Left lobe of liver (tissue), 2 donors: ENCODE measurements around the gene TPRG1L. TPM values are rescaled to one million over a fixed set of nuclear protein-coding genes. Genes with fewer than 3 reads are reported as not detected.

ENCODE experiments used
- ATAC-seq: fragments of 200-7000 bp; cut with Tn5 transposase; one replicate; pipeline ENCODE4 v1.9.1; 2020; ENCODE audit warnings: mild to moderate bottlenecking, moderate library complexity
- DNase-seq: peaks from one replicate; pipeline ENCODE4 v3.0.0-alpha.2; 2020; ENCODE audit warnings: low spot score
- total RNA-seq: library from RNA; stranded (reverse); gene quantifications from one replicate; pipeline ENCODE4 v1.2.1, GENCODE V29; 2021
- donor health status: DM: no; HTN: no; CAD: no; lungs with moderate emphysema.
- donor health status: DM: no; HTN: yes; CAD: no.

The TPRG1L gene
- total RNA-seq, 1 donor from 2014 or later = 49.9 TPM

DNA sequence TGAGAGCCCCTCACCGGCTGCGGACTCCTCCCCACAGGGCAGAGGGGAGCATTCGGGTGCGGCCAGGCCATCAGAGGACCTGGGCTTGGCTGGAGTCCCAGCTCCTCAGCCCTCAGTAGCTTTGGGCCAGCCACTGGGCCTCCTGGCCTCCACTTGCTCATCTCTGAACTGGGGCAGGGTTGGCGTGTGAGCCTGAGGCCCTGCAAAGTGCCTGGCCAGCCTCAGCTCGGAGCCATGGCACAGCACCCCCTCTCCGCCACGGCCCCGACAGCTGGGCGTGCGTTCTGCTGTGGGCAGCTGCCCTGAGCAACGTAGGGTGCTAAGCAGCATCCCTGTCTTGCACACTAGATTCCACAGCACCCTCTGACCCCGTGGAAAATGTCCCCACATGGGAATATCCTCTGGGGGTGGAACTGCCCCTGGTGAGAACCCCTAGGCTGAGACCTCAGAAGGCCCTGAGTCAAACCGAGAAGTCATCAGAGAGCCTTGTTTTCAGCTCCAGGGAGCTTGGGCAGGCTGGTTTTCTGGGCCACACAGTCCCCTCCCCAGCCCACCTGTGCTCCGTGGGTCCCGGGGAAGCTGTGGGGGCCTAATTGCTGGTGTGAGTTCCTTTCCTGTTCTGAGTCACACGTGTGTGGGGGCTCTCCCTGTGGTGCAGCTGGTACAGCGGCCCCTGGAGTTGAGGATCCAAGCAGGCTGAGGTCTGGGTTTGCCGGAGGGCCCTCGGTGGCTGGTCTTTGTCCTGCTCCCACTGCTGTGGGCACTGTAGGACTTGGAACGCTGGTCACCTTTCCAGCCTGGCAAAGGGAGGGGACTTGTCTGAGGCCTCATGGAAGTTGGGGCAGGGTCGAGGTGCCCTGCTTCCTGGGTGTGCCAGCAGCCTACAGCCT lies 52.0 kb downstream of the TPRG1L start:
- DNase-seq = no peak
- ATAC-seq = no peak

DNA sequence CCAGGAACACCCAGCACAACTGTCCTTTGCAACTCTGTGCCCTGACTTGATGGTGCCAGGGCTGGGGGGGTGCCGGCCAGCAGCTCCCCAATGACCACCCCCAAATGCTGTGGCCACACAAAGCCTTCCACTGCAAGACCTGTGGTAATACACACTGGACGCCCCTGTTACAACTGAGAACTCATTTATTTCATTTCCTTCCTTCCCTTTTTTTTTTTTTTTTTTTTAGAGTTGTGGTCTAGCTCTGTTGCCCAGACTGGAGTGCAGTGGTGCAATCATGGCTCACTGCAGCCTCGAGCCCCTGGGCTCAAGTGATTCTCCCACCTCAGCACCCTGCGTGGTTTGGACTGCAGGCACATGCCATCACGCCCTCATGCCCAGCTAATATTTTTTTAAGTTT lies 52.7 kb downstream of the TPRG1L start:
- DNase-seq (no peak), ATAC-seq (no peak)

DNA sequence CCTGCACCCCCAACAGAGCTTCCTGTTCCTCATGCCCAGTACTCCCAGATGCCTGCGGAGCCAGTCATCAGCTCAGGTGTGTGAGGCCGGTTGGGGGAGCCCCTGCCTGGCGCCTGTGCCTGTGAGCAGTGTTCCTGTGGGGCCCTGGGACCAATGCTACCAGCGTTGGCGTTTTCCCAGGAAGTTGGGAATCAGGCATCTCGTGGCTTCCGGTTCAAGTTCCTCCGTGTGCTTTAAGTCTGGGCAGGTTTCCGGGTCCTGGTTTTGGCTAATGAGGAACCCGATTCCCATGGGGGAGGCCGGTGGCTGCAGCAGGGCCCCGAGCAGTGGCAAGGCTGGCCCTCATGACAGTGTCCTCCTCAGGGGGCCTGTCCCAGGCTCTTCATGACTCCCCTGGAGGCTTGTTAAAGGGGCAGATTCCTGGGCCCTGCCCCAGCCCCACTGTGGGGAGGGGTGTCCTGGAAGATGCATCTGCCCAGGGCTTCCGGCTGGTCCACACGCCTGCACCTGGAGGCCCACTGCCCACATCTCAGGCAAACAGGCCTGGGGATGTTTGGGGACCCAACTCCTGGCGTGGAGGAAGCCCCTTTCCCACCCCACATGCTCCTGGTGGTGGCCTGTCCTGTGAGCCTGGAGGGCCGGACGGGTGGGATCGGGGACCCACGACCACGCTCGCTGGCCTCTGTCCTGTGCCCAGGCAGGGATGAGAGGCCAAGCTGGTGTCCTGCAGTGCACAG lies 53.7 kb downstream of the TPRG1L start:
- ATAC-seq (no peak), DNase-seq (no peak)

DNA sequence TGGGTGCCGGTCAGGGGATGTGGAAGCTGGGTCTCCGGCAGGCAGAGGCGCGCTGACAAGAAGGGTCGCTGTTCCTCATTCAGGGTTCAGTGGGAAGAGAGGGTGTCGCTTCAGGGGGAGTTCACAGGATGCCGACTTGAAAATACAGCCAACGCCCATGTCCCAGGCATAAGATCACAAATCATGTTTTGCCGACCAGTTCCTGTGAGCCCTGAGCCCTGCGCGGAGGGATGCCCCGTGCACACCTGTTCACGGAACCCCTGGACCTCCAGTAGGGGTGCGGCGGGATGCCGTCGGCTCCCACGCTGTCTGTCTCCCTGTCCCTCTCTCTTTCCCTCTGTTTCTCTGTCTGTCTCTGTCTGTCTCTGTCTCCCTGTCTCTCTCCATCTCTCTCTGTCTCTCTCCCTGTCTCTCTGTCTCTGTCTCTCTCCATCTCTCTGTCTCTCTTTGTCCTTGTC lies 54.3 kb downstream of the TPRG1L start:
- DNase-seq (no peak), ATAC-seq (no peak)

Other genes with a start within 250 kb of the TPRG1L start
- 8.1 TPM for gene ARHGEF16, start 170.3 kb upstream of the TPRG1L start, total RNA-seq
- 6.9 TPM for gene MEGF6, start 13.5 kb upstream of the TPRG1L start, total RNA-seq
- 8.9 TPM for gene WRAP73, start 25.1 kb downstream of the TPRG1L start, total RNA-seq
- gene TP73, start 27.5 kb downstream of the TPRG1L start, total RNA-seq = 0.08 TPM
- not detected for gene CCDC27, start 127.4 kb downstream of the TPRG1L start, total RNA-seq
- gene SMIM1, start 147.7 kb downstream of the TPRG1L start, total RNA-seq = 4.9 TPM
- gene LRRC47, start 171.5 kb downstream of the TPRG1L start, total RNA-seq = 27.5 TPM
- 27.5 TPM for gene CEP104, start 232.2 kb downstream of the TPRG1L start, total RNA-seq
- 3.1 TPM for gene DFFB, start 232.5 kb downstream of the TPRG1L start, total RNA-seq